RKO (cell line): Measurements from ENCODE around the gene PSAPL1.
"Not testable (repeated sequence)": the region's sequence is repeated elsewhere in the genome, so short reads cannot be mapped to it uniquely, and the experiment has no call there.

Experiments used
- DNase-seq: peaks from one replicate; pipeline ENCODE4 v3.0.0-alpha.2; 2016; ENCODE audit warnings: low spot score

The PSAPL1 gene

GRCh38 chr4:7458477-7458876 is 23.7 kb upstream of the PSAPL1 start:
- DNase-seq = no peak

- no peak for DNase-seq
Measured at GRCh38 chr4:7458066-7458425, 23.3 kb upstream of the PSAPL1 start.

- DNase-seq = no peak
Measured at GRCh38 chr4:7457201-7458065, 22.7 kb upstream of the PSAPL1 start.

- not testable (repeated sequence) for DNase-seq
Measured at GRCh38 chr4:7452802-7453201, 18.1 kb upstream of the PSAPL1 start.

GRCh38 chr4:7451800-7452199 is 17.1 kb upstream of the PSAPL1 start:
- no peak for DNase-seq

- DNase-seq = no peak
Measured at GRCh38 chr4:7451434-7451789, 16.7 kb upstream of the PSAPL1 start.

GRCh38 chr4:7450775-7451433 is 16.2 kb upstream of the PSAPL1 start:
- DNase-seq = no peak

GRCh38 chr4:7448036-7448435 is 13.3 kb upstream of the PSAPL1 start:
- no peak for DNase-seq

GRCh38 chr4:7447236-7447635 is 12.5 kb upstream of the PSAPL1 start:
- DNase-seq = no peak

- no peak for DNase-seq
Measured at GRCh38 chr4:7444731-7445130, 10.0 kb upstream of the PSAPL1 start.

GRCh38 chr4:7444314-7444713 is 9.6 kb upstream of the PSAPL1 start:
- DNase-seq = no peak

- no peak for DNase-seq
Measured at GRCh38 chr4:7442574-7443162, 7.9 kb upstream of the PSAPL1 start.

GRCh38 chr4:7441201-7441600 is 6.5 kb upstream of the PSAPL1 start:
- no peak for DNase-seq

GRCh38 chr4:7439699-7440098 is 5.0 kb upstream of the PSAPL1 start:
- DNase-seq = no peak

GRCh38 chr4:7436256-7436655 is 1.5 kb upstream of the PSAPL1 start:
- no peak for DNase-seq

GRCh38 chr4:7435471-7436061 is 836 bp upstream of the PSAPL1 start:
- no peak for DNase-seq

GRCh38 chr4:7434141-7434765 is 477 bp downstream of the PSAPL1 start:
- DNase-seq = no peak

- DNase-seq = no peak
Measured at GRCh38 chr4:7433376-7434140, 1.2 kb downstream of the PSAPL1 start.

- DNase-seq = no peak
Measured at GRCh38 chr4:7432531-7433375, 2.0 kb downstream of the PSAPL1 start.

- no peak for DNase-seq
Measured at GRCh38 chr4:7431696-7432530, 2.8 kb downstream of the PSAPL1 start.
